Raji (cell line): ENCODE data around the gene IL1RN.

Experiments
- POLR2A ChIP-seq: IDR thresholded peaks from 2 replicates; pipeline ENCODE4 v1.6.1; 2011; ENCODE audit warnings: low read depth, low read length, control low read depth; ENCODE audit not compliant: insufficient read depth

IL1RN gene

DNA sequence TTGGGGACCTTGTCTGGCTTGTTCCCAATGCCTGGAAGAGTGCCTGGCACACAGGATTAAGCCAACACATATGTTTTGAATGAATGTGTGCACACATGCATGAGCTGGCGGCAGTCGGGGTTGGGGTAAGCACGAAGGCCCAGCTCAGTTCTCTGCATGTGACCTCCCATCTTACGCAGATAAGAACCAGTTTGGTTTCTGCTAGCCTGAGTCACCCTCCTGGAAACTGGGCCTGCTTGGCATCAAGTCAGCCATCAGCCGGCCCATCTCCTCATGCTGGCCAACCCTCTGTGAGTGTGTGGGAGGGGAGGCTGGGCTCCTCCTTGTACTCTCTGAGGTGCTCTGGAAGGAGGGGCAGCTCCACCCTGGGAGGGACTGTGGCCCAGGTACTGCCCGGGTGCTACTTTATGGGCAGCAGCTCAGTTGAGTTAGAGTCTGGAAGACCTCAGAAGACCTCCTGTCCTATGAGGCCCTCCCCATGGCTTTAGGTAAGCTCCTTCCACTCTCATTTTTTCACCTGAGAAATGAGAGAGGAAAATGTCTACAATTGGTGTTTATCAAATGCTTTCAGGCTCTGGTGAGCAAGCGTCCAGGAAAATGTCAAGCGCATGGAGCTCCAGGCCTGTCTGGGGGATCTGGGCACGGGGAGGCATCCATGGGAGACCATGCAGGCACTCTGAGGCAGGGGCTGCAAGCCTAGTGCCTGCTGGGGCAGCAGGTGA lies 9.7 kb upstream of the IL1RN start:
- TF ChIP-seq POLR2A, result no peak

DNA sequence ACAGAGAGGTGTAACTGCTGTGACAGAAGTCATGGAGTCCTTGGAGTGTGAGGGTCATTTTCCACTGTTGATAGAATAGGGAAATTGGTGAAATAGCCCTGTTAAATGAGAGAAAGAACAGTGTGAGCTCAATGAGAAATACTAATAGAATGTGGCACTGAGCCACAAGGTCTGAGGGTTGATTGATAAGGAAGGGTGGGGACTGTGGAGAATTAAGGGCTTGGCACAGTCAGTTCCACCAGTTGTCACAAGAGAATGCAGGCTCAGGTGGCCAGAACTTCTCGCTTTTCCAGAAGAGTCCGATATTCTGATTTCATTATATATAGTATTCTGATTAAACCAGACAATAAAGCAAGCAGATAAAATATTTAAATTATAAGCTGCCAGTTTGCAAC lies 9.1 kb upstream of the IL1RN start:
- no peak for TF ChIP-seq POLR2A

DNA sequence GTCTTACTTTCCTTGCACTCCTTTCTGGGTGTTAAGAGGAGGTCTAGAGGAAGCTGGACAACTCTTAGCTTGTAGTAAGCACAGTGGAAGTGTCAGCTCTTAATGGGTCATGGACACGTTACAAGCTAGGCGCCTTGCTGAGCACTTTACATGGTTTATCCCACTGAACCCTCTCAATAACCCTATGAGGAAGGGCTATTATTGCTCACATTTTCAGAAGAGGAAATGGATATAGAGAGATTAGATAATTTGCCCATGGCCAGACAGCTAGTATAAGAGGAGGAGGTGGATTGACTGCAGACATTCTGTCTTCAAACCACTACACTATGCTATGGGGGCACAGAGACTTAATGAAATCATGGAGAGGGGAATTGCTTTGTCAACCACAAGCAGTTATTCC lies 8.3 kb upstream of the IL1RN start:
- TF ChIP-seq POLR2A, result no peak

DNA sequence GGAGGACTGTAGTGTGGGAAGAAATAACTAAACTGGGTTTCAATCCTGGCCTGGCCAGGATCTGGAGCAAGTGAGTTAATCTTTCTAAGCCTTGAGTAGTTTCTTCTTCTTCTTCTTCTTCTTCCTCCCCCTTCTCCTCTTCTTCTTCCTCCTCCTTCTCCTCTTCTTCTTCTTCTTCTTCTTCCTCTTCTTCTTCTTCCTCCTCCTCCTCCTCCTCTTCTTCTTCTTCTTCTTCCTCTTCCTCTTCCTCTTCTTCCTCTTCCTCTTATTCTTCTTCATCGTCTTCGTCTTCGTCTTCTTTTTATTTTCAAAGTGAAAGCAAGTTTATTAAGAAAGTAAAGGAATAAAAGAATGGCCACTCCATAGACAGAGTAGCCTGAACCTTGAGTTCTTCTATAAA lies 6.5 kb upstream of the IL1RN start:
- TF ChIP-seq POLR2A, result no peak

DNA sequence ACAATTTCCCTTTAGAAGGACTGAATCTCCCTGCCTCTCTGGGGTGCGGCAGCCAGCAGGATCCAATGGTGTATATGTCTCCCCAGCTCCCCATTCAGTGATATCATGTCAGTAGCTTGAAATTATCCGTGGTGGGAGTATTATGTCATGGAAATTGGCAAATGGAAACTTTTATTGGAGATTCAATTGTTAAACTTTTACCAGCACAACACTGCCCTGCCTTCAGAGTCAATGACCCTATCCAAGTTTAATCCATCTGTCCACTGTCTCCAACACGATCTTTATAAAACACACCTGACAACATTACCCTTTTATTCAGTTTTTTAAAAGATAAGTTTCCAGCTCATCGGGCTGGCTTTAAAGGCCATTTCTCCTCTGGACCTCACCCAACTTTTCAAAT lies 5.0 kb upstream of the IL1RN start:
- TF ChIP-seq POLR2A, result no peak

DNA sequence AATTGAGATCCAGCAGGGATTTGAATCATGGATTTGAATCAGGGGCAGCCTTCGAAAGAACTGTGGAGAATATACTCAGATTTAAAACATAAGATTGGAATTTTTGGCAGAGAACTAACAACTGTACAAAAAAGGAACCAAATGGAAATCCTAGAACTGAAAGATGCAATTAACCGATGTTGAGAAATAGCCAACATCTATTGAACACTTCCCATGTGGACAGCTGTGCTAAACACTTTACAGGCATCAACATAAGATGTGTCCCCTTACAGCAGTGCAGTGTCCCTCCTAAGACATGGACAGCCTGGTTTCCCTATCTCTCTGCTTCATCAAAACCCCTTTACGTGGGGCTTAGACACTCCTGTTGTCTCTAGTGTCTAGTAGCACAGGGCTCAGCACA lies 3.7 kb upstream of the IL1RN start:
- TF ChIP-seq POLR2A, result no peak

DNA sequence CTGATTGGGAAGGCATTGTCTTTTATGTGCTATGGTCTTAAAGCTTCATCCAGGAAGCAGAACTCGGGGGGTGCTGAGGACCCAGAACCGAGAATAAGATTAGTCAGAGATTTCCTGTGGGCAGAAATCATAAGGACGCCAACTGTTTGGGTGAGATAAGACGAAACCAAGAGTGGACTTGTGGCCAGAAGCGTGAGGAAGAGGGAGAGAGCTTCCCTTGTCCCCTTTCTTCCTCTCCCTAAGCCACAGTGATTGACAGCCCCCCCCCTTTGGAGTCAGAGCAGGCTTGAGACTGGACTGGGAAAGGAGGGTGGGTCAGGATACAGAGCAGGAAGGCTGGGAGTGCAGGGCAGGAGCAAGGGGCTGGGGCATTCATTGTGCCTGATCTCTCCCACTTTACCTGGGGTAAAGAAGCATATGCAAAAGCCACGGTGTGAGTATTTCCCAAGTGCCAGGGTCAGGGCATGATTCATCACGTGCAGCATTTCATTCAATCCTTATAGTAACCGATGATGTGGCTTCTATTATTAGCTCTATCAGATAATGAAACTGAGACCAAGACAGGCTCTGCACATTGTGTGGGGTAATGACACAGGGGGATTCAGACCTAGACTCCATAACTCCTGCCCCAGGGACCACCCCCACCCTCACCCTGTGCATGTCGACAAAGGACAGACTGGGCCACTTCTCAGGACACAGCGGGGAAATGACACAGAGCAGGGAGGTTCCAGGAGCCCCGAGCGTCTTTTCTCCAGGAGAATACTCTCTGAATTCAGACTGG lies 3.0 kb upstream of the IL1RN start:
- TF ChIP-seq POLR2A, result no peak

DNA sequence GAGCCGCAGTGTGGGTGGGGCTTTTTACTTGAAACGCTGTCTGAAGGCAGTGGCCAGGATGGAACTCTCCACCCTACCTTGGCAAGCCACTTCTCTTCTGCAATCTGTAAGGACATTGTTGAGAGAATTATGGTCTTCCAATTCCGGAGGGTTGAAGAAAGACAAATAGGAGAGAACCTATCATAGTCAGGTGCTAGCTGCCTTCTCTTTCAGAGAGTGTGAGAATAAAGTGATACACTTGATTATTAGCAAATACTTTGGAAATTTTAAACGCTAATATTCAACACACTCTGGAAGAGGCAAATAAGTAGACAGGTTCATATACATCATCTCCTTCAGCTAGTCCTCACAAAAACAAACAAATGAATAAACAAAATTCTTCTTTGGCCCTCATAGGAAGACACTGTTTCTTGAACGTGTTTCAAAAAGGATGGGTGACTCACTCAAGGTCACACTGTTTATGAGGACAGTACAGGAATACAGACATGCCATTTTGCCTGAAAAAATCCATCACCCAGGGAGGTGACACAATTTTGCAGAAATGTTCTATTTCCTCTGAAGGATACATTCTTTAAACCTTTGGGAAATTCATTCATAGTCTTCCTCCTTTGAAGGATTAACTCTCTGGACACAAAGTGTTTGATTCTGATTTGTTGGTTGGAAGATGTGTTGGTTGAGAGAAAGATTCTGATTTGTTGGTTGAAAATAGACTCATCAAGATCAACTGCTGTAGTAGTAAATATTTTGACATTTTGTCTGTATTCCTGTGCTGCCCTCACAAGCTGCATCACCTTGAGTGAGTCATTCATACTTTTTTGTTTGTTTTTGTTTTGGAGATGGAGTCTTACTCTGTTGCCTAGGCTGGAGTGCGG lies 2.2 kb upstream of the IL1RN start:
- no peak for TF ChIP-seq POLR2A

DNA sequence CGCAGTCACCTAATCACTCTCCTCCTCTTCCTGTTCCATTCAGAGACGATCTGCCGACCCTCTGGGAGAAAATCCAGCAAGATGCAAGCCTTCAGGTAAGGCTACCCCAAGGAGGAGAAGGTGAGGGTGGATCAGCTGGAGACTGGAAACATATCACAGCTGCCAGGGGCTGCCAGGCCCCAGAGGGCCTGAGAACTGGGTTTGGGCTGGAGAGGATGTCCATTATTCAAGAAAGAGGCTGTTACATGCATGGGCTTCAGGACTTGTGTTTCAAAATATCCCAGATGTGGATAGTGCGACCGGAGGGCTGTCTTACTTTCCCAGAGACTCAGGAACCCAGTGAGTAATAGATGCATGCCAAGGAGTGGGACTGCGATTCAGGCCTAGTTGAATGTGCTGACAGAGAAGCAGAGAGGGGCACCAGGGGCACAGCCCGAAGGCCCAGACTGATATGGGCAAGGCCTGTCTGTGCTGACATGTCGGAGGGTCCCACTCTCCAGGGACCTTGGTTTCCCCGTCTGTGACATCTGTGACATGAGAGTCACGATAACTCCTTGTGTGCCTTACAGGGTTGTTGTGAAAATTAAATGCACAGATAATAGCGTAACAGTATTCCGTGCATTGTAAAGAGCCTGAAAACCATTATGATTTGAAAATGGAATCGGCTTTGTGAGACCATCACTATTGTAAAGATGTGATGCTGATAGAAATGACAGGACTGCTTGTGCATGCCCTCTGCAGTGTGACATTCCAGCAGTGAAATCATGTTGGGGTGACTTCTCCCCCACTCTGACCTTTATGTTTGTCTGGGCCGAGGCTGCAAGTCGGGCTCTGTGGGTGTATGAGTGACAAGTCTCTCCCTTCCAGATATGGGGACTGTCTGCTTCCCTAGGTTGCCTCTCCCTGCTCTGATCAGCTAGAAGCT lies 510 bp downstream of the IL1RN start:
- TF ChIP-seq POLR2A, result no peak

DNA sequence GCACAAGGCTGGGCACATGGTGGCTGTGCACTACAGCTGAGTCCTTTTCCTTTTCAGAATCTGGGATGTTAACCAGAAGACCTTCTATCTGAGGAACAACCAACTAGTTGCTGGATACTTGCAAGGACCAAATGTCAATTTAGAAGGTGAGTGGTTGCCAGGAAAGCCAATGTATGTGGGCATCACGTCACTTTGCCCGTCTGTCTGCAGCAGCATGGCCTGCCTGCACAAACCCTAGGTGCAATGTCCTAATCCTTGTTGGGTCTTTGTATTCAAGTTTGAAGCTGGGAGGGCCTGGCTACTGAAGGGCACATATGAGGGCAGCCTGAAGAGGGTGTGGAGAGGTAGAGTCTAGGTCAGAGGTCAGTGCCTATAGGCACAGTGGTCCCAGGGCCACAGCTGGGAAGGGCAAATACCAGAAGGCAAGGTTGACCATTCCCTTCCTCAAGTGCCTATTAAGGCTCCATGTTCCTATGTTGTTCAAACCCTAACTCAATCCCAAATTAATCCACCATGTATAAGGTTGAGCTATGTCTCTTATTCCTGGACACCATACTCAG lies 2.2 kb downstream of the IL1RN start:
- TF ChIP-seq POLR2A, result no peak

DNA sequence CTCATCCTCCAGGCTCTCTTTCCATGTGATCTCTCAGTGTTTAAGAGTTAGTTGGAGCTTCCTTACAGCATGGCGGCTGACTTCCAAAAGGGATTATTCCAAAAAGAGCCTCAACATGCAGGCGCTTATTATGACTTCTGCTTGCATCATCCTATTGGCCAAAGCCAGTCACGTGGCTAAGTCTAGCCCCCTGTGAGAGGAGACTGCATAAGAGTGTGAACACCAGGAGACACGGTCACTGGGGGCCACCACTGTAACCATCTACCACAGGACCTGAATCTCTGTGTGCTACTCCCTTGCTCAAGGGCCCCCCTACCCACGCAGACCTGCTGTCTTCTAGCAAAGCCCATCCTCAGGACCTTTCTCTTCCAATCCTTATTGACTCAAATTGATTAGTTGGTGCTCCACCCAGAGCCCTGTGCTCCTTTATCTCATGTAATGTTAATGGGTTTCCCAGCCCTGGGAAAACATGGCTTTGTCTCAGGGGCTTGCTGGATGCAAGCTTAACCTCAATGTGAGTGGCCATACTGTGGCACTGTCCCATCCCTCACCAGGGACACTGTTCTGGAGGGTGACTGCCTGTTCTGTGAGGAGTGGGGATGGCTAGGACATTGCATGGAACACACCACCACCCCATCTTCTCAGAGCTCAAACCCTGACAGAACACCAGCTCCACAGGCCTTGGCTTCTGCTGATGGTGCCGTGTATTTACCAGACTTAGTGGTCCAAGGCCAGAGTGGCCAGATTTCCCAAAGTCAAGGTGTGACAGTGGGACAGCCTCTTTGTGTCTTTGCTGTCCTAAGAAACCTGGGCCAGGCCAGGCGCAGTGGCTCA lies 4.2 kb downstream of the IL1RN start:
- no peak for TF ChIP-seq POLR2A

DNA sequence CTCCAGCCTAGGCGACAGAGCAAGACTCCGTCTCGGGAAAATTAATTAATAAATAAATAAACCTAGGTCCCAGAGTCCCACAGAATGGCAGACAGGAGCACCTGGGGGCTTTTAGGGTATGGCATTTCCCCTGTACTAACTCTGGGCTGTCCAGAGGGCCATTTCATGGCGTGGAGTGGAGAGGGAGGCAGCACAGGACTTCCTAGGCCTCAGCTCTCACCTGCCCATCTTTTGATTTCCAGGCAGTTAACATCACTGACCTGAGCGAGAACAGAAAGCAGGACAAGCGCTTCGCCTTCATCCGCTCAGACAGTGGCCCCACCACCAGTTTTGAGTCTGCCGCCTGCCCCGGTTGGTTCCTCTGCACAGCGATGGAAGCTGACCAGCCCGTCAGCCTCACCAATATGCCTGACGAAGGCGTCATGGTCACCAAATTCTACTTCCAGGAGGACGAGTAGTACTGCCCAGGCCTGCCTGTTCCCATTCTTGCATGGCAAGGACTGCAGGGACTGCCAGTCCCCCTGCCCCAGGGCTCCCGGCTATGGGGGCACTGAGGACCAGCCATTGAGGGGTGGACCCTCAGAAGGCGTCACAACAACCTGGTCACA lies 5.1 kb downstream of the IL1RN start:
- TF ChIP-seq POLR2A, result no peak
